ENCODE results near the gene KIAA1549.

KIAA1549 gene

GRCh38 chr7:138974675-138975292, 6.4 kb downstream of the KIAA1549 start:
- DNase-seq: no peak

GRCh38 chr7:138974103-138974502, 7.1 kb downstream of the KIAA1549 start:
- DNase-seq: no peak

GRCh38 chr7:138970952-138971351, 10.2 kb downstream of the KIAA1549 start:
- DNase-seq: no peak

- no peak for DNase-seq
Observed at GRCh38 chr7:138970446-138970845, 10.7 kb downstream of the KIAA1549 start.

GRCh38 chr7:138967159-138967558, 14.0 kb downstream of the KIAA1549 start:
- no peak for DNase-seq

- DNase-seq: no peak
Observed at GRCh38 chr7:138964624-138965436, 16.4 kb downstream of the KIAA1549 start.

GRCh38 chr7:138963675-138964074, 17.5 kb downstream of the KIAA1549 start:
- no peak for DNase-seq

- no peak for DNase-seq
Observed at GRCh38 chr7:138962561-138963270, 18.5 kb downstream of the KIAA1549 start.

- DNase-seq: no peak
Observed at GRCh38 chr7:138961159-138961558, 20.0 kb downstream of the KIAA1549 start.

GRCh38 chr7:138958391-138958956, 22.7 kb downstream of the KIAA1549 start:
- DNase-seq: no peak

GRCh38 chr7:138957753-138958390, 23.3 kb downstream of the KIAA1549 start:
- DNase-seq: no peak

- no peak for DNase-seq
Observed at GRCh38 chr7:138957217-138957616, 24.0 kb downstream of the KIAA1549 start.

GRCh38 chr7:138954545-138955475, 26.4 kb downstream of the KIAA1549 start:
- DNase-seq: no peak

GRCh38 chr7:138952791-138953190, 28.4 kb downstream of the KIAA1549 start:
- DNase-seq: no peak

GRCh38 chr7:138951953-138952352, 29.2 kb downstream of the KIAA1549 start:
- DNase-seq: no peak

- no peak for DNase-seq
Observed at GRCh38 chr7:138949421-138950088, 31.6 kb downstream of the KIAA1549 start.

- no peak for DNase-seq
Observed at GRCh38 chr7:138948403-138948802, 32.8 kb downstream of the KIAA1549 start.

- DNase-seq: no peak
Observed at GRCh38 chr7:138945821-138946220, 35.4 kb downstream of the KIAA1549 start.

- DNase-seq: no peak
Observed at GRCh38 chr7:138945154-138945553, 36.0 kb downstream of the KIAA1549 start.

- no peak for DNase-seq
Observed at GRCh38 chr7:138944592-138944991, 36.6 kb downstream of the KIAA1549 start.

- no peak for DNase-seq
Observed at GRCh38 chr7:138943061-138943460, 38.1 kb downstream of the KIAA1549 start.
